ENCODE results near the gene PRKCSH.

The PRKCSH gene

DNA sequence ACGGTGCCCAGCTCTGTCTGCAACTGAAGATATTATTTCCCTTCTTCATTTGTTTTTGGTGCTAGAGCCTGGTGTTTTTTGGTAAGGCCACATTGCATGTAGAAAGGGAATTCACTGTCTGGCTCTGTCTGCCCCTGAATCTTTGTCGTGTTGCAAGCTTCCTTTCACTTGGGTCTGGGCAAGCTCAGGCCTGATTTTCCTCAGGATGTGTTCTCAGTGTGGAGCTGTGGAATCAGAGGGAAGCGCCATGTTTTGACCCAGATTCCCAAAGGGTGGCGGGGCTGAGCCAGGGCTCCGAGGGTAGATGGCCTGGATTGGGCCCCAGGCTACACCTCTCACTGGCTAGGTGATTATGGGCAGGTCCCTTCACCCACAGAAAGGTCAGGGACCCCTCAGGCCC is 8.6 kb downstream of the PRKCSH start:
- no peak overlapping the region for H3K9ac ChIP-seq (ENCODE audit: low read depth, low read length, poor library complexity)
- no peak overlapping the region for H2BK12ac ChIP-seq (ENCODE audit: low read length)
- no peak overlapping the region for H2AK5ac ChIP-seq (ENCODE audit: low read depth, low read length)
- no peak overlapping the region for H2BK120ac ChIP-seq (ENCODE audit: low read depth, low read length)
- H3K14ac ChIP-seq (ENCODE audit: low read length), result no peak overlapping the region
- no peak overlapping the region for H4K91ac ChIP-seq (ENCODE audit: low read depth, low read length, poor library complexity)
- H3K23ac ChIP-seq (ENCODE audit: low read depth, low read length, poor library complexity), result no peak overlapping the region
- peaks cover 3% of the 10 kb centered on the region for H3K79me1 ChIP-seq (ENCODE audit: low read depth, low read length)
- H3K18ac ChIP-seq (ENCODE audit: low read length), result no peak overlapping the region
- no peaks in the 10 kb centered on the region for H3K9me3 ChIP-seq (replicated peaks in 1 of 2; ENCODE audit: control insufficient read depth in 2 of 2, insufficient read depth in 1 of 2, low read depth in 1 of 2, low read length in 2 of 2)
- no peak overlapping the region for H2AFZ ChIP-seq (ENCODE audit: low read length)
- H2BK15ac ChIP-seq (ENCODE audit: low read length), result no peak overlapping the region
- no peaks in the 10 kb centered on the region for H3K4me1 ChIP-seq (ENCODE audit: control insufficient read depth in 2 of 2, insufficient read depth in 1 of 2, low read depth in 1 of 2, low read length in 2 of 2)
- no peak overlapping the region for H3K4ac ChIP-seq (ENCODE audit: low read length)
- H4K8ac ChIP-seq (ENCODE audit: low read depth, low read length), result no peak overlapping the region
- no CpG with 5 or more reads among the region's 5 CpGs for WGBS, 2 donors (ENCODE audit: extremely low coverage in 2 of 2, insufficient read length in 2 of 2, insufficient replicate concordance in 1 of 2)
- no peak overlapping the region for H3K4me3 ChIP-seq (ENCODE audit: low read length in 2 of 2)
- no peak overlapping the region for H3K4me2 ChIP-seq (ENCODE audit: insufficient read depth, low read length, poor library complexity, severe bottlenecking)
- peaks cover 53 to 99% of the 10 kb centered on the region in 2 donors for H3K36me3 ChIP-seq (replicated peaks in 1 of 2; ENCODE audit: control insufficient read depth in 2 of 2, insufficient read depth in 2 of 2, low read length in 2 of 2)
- H3K27ac ChIP-seq (replicated peaks; ENCODE audit: low read length), result no peak overlapping the region
- H2BK5ac ChIP-seq (ENCODE audit: low read length), result peak overlapping the region; percentile 19
- H3K27me3 ChIP-seq (ENCODE audit: control insufficient read depth in 3 of 3, insufficient read depth in 3 of 3, low read depth in 1 of 3, low read length in 3 of 3), result no peaks in the 10 kb centered on the region
- no peak for DNase-seq (ENCODE audit: low spot score)

DNA sequence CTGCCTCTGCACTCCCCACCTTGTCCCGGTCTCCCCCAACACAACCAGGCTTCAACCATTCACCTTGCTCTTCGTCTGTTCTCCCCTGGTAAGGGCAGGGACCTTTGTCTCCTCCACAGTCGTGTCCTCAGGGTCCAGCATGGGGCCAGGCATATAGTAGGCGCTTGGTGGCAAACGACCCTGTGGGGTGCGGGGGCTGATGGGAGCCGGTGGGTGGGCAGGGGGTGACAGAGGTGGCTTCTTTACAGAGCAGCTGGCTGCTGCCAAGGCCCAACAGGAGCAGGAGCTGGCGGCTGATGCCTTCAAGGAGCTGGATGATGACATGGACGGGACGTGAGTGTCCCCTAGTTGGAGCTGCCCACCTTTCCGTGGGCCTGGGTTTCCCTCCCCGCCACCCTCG is 9.7 kb downstream of the PRKCSH start:
- no peak for DNase-seq (ENCODE audit: low spot score)
- Histone ChIP-seq H4K8ac (ENCODE audit: low read depth, low read length) (no peak overlapping the region), H3K36me3 (replicated peaks in 1 of 2; ENCODE audit: control insufficient read depth in 2 of 2, insufficient read depth in 2 of 2, low read length in 2 of 2) (peaks cover 57 to 100% of the 10 kb centered on the region in 2 donors), H3K18ac (ENCODE audit: low read length) (no peak overlapping the region), H3K4ac (ENCODE audit: low read length) (no peak overlapping the region), H4K91ac (ENCODE audit: low read depth, low read length, poor library complexity) (no peak overlapping the region), H3K79me1 (ENCODE audit: low read depth, low read length) (peaks cover 3% of the 10 kb centered on the region), H2BK12ac (ENCODE audit: low read length) (no peak overlapping the region), H3K4me3 (ENCODE audit: low read length in 2 of 2) (no peak overlapping the region), H3K4me2 (ENCODE audit: insufficient read depth, low read length, poor library complexity, severe bottlenecking) (no peak overlapping the region), H2BK5ac (ENCODE audit: low read length) (no peak overlapping the region), H3K27ac (replicated peaks; ENCODE audit: low read length) (no peak overlapping the region), H2AK5ac (ENCODE audit: low read depth, low read length) (no peak overlapping the region), H3K27me3 (ENCODE audit: control insufficient read depth in 3 of 3, insufficient read depth in 3 of 3, low read depth in 1 of 3, low read length in 3 of 3) (no peaks in the 10 kb centered on the region), H3K4me1 (ENCODE audit: control insufficient read depth in 2 of 2, insufficient read depth in 1 of 2, low read depth in 1 of 2, low read length in 2 of 2) (no peaks in the 10 kb centered on the region), H2BK120ac (ENCODE audit: low read depth, low read length) (no peak overlapping the region), H2AFZ (ENCODE audit: low read length) (no peak overlapping the region), H3K9ac (ENCODE audit: low read depth, low read length, poor library complexity) (no peak overlapping the region), H3K23ac (ENCODE audit: low read depth, low read length, poor library complexity) (peak overlapping the region; percentile 55), H3K14ac (ENCODE audit: low read length) (no peak overlapping the region), H3K9me3 (replicated peaks in 1 of 2; ENCODE audit: control insufficient read depth in 2 of 2, insufficient read depth in 1 of 2, low read depth in 1 of 2, low read length in 2 of 2) (no peaks in the 10 kb centered on the region), H2BK15ac (ENCODE audit: low read length) (no peak overlapping the region)
- no CpG with 5 or more reads among the region's 13 CpGs for WGBS, 2 donors (ENCODE audit: extremely low coverage in 2 of 2, insufficient read length in 2 of 2, insufficient replicate concordance in 1 of 2)

DNA sequence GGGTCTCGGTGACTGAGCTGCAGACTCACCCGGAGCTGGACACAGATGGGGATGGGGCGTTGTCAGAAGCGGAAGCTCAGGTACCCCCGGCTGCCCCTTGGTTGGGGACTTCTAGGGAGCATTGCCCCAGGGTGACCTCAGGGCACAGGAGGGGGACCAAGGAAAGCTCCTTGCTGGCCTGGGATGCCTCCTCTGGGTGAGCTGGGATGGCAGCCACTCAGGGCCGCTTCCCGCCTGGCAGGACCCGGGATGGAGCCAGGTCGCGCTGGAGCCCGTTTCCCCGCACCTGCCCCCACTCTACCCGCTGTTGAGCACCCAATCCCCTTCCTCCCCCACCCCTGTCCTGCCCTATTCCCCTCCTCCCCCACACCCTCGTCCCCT is 10.8 kb downstream of the PRKCSH start:
- Histone ChIP-seq H3K4me1 (ENCODE audit: control insufficient read depth in 2 of 2, insufficient read depth in 1 of 2, low read depth in 1 of 2, low read length in 2 of 2) (peaks cover 5% of the 10 kb centered on the region in 2 donors), H2BK5ac (ENCODE audit: low read length) (no peak overlapping the region)
- no CpG with 5 or more reads among the region's 14 CpGs for WGBS, 2 donors (ENCODE audit: extremely low coverage in 2 of 2, insufficient read length in 2 of 2, insufficient replicate concordance in 1 of 2)

DNA sequence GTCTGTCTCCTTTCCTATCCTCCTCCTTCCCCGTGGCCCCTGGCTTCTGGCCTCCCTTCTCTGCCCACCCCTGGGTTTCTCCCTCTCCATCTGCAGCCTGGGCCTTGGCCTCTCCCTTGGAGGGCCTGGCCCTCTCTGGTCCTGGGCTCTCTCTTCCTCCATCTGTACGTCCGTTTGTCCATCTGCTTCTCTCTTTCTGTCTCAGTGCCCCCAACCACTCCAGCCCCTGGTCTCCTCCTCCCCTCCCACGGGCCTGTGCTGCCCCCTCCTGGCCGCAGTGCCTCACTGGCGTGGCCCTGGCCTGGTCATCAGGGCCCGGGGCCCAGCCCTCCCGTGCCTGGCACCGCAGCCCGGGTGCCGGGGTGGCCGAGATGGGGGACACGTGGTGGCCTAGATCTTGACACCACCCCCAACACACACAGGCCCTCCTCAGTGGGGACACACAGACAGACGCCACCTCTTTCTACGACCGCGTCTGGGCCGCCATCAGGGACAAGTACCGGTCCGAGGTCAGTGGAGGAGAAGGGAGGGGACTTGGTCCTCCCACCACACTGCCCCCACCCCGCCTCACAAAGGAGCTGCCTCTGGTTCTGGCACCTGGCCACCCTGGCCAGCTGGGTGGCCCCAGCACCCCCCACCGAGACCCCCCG is 11.3 kb downstream of the PRKCSH start:
- no peak overlapping the region for H4K8ac ChIP-seq (ENCODE audit: low read depth, low read length)
- H3K9me3 ChIP-seq (replicated peaks in 1 of 2; ENCODE audit: control insufficient read depth in 2 of 2, insufficient read depth in 1 of 2, low read depth in 1 of 2, low read length in 2 of 2), result no peaks in the 10 kb centered on the region
- peaks cover 3% of the 10 kb centered on the region for H3K79me1 ChIP-seq (ENCODE audit: low read depth, low read length)
- no peak overlapping the region for H3K27ac ChIP-seq (replicated peaks; ENCODE audit: low read length)
- H3K23ac ChIP-seq (ENCODE audit: low read depth, low read length, poor library complexity), result peak overlapping the region; percentile 73
- no peak overlapping the region for H2BK120ac ChIP-seq (ENCODE audit: low read depth, low read length)
- H3K4ac ChIP-seq (ENCODE audit: low read length), result no peak overlapping the region
- H2AFZ ChIP-seq (ENCODE audit: low read length), result no peak overlapping the region
- H3K36me3 ChIP-seq (replicated peaks in 1 of 2; ENCODE audit: control insufficient read depth in 2 of 2, insufficient read depth in 2 of 2, low read length in 2 of 2), result peaks cover 46 to 94% of the 10 kb centered on the region in 2 donors
- no peak overlapping the region for H2AK5ac ChIP-seq (ENCODE audit: low read depth, low read length)
- H4K91ac ChIP-seq (ENCODE audit: low read depth, low read length, poor library complexity), result no peak overlapping the region
- peak overlapping the region; percentile 38 for H3K9ac ChIP-seq (ENCODE audit: low read depth, low read length, poor library complexity)
- H3K27me3 ChIP-seq (ENCODE audit: control insufficient read depth in 3 of 3, insufficient read depth in 3 of 3, low read depth in 1 of 3, low read length in 3 of 3), result no peaks in the 10 kb centered on the region
- no CpG with 5 or more reads among the region's 23 CpGs for WGBS, 2 donors (ENCODE audit: extremely low coverage in 2 of 2, insufficient read length in 2 of 2, insufficient replicate concordance in 1 of 2)
- H2BK5ac ChIP-seq (ENCODE audit: low read length), result no peak overlapping the region
- no peak overlapping the region for H3K4me2 ChIP-seq (ENCODE audit: insufficient read depth, low read length, poor library complexity, severe bottlenecking)
- H3K4me3 ChIP-seq (ENCODE audit: low read length in 2 of 2), result peak overlapping the region in 1 of 2 donors; percentile 57
- H3K4me1 ChIP-seq (ENCODE audit: control insufficient read depth in 2 of 2, insufficient read depth in 1 of 2, low read depth in 1 of 2, low read length in 2 of 2), result peaks cover 7 to 10% of the 10 kb centered on the region in 2 donors
- no peak overlapping the region for H2BK12ac ChIP-seq (ENCODE audit: low read length)
- DNase-seq (ENCODE audit: low spot score), result no peak
- H2BK15ac ChIP-seq (ENCODE audit: low read length), result no peak overlapping the region
- no peak overlapping the region for H3K14ac ChIP-seq (ENCODE audit: low read length)
- no peak overlapping the region for H3K18ac ChIP-seq (ENCODE audit: low read length)

More for the DNA sequence above, 10.8 kb downstream of the PRKCSH start:
- H2BK12ac ChIP-seq (ENCODE audit: low read length), result no peak overlapping the region
- H3K27ac ChIP-seq (replicated peaks; ENCODE audit: low read length), result no peak overlapping the region
- no peaks in the 10 kb centered on the region for H3K27me3 ChIP-seq (ENCODE audit: control insufficient read depth in 3 of 3, insufficient read depth in 3 of 3, low read depth in 1 of 3, low read length in 3 of 3)
- no peak for DNase-seq (ENCODE audit: low spot score)
- no peak overlapping the region for H3K14ac ChIP-seq (ENCODE audit: low read length)
- peaks cover 51 to 99% of the 10 kb centered on the region in 2 donors for H3K36me3 ChIP-seq (replicated peaks in 1 of 2; ENCODE audit: control insufficient read depth in 2 of 2, insufficient read depth in 2 of 2, low read length in 2 of 2)
- H2BK120ac ChIP-seq (ENCODE audit: low read depth, low read length), result no peak overlapping the region
- no peak overlapping the region for H3K9ac ChIP-seq (ENCODE audit: low read depth, low read length, poor library complexity)
- H2AFZ ChIP-seq (ENCODE audit: low read length), result no peak overlapping the region
- H3K4me3 ChIP-seq (ENCODE audit: low read length in 2 of 2), result no peak overlapping the region
- H3K9me3 ChIP-seq (replicated peaks in 1 of 2; ENCODE audit: control insufficient read depth in 2 of 2, insufficient read depth in 1 of 2, low read depth in 1 of 2, low read length in 2 of 2), result no peaks in the 10 kb centered on the region
- H2AK5ac ChIP-seq (ENCODE audit: low read depth, low read length), result peak overlapping the region; percentile 26
- H3K79me1 ChIP-seq (ENCODE audit: low read depth, low read length), result peaks cover 3% of the 10 kb centered on the region
- no peak overlapping the region for H3K18ac ChIP-seq (ENCODE audit: low read length)
- H3K4ac ChIP-seq (ENCODE audit: low read length), result no peak overlapping the region
- H3K4me2 ChIP-seq (ENCODE audit: insufficient read depth, low read length, poor library complexity, severe bottlenecking), result no peak overlapping the region
- no peak overlapping the region for H2BK15ac ChIP-seq (ENCODE audit: low read length)
- H4K91ac ChIP-seq (ENCODE audit: low read depth, low read length, poor library complexity), result no peak overlapping the region
- no peak overlapping the region for H4K8ac ChIP-seq (ENCODE audit: low read depth, low read length)
- H3K23ac ChIP-seq (ENCODE audit: low read depth, low read length, poor library complexity), result peak overlapping the region; percentile 73
